Stimulated activated CD8-positive, alpha-beta memory T cell treated with anti-CD3 and anti-CD28 coated beads, Interleukin-2, amount 100 ng/mL, for 48 hours (primary cell): ENCODE measurements around the gene SORBS1.

Experiments
- DNase-seq, 2 donors: peaks; one replicate each; pipeline ENCODE4 v3.0.0-alpha.2; 2020; ENCODE audit warnings: low read depth in 2 of 2

Gene SORBS1

DNA sequence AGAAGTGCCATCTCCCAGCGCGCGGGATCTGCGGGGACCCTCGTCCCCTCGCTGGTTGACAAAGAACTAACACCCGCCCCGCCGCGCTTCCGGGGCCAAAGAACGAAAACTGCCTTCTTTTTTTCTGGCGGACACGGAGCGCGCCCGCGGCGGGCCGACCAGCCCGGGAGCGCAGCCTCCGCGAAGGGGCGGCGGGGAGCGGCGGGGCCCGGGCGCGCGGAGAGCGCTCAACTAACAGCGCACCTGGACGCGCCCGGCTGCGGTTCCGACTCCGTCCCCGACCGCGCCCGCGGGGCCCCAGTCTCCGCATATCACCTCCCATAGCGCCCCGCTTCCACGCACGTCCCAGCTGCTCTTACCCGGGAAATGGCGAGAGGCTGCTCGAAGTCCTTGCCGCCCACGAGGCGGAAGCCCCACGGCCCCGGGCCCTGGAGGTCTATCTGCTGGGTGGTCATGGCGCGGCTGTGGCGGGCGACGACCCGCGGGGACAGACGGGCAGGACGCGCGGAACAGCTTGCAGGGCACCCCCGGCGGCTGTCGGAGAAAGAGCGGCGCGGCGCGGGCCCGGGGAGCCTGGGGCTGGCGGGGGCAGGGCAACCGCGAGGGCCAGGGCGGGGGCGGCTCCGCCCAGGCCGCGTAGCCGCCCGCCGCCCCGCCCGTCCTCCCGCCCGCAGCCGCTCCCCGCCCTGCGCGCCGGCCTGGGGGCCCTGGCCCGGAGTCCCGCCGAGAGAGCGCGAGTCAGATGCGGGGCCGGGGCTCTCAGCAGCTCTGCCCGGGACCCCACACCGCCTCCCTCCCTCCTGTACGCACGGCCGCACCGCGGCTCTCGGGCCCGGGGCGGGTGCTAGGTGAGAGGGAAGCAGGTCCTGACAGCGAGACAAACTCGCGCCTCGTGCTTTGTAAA lies 270.5 kb downstream of the SORBS1 start, which contains the start of gene PDLIM1:
PDLIM1 (minus strand) TSS at position 543 of the 904 bp plus-strand sequence; CDS start at position 455, 88 bp downstream.
- peak; percentile 6 to 8 for DNase-seq

GRCh38 chr10:95289921-95290421 lies 271.2 kb downstream of the SORBS1 start:
- DNase-seq, result no peak

- no peak for DNase-seq
Observed at GRCh38 chr10:95289003-95289920, 271.9 kb downstream of the SORBS1 start.

- no peak for DNase-seq
Observed at GRCh38 chr10:95288303-95288702, 272.9 kb downstream of the SORBS1 start.

DNA sequence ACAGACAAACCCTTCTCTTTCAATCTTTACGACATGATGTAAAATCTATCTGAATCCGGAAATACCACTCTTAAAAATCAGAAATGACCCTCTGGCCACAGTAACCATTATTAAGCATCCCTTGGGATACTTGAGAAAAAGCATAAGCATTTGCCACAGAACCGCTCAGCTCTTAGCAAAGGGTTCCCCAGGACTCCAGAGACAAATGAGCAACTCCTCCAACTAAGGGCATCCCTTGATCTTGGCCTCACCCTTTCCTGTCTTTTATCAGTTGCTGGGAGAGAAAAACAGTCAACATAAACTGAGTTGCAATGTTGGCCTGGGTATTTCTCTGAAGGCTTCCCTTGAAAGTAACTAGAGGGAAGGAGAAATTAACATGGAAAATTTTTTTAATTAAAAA lies 273.9 kb downstream of the SORBS1 start:
- DNase-seq, result no peak

DNA sequence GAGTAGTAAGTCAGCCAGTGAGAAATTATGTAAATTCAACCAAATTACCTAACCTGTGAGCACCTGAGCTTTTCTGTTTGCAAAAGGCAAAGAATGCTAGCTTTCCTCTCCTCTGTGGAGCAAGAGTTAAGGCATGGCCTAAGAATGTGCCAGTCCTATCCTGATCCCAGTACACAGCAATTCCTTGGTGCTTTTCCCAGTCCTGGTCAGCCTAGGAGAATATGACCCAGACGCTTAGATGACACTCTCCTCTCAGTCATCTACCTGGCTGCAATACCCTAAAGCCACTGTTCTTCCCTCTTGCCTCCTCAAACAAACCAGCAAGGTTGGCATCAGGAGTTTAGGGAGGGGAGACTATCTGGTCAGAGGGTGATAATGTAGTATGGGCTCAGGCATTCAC lies 274.5 kb downstream of the SORBS1 start:
- no peak for DNase-seq

GRCh38 chr10:95285556-95285955 lies 275.6 kb downstream of the SORBS1 start:
- no peak for DNase-seq

- no peak for DNase-seq
Observed at GRCh38 chr10:95284807-95285206, 276.4 kb downstream of the SORBS1 start.

GRCh38 chr10:95282107-95282506 lies 279.1 kb downstream of the SORBS1 start:
- no peak for DNase-seq

DNA sequence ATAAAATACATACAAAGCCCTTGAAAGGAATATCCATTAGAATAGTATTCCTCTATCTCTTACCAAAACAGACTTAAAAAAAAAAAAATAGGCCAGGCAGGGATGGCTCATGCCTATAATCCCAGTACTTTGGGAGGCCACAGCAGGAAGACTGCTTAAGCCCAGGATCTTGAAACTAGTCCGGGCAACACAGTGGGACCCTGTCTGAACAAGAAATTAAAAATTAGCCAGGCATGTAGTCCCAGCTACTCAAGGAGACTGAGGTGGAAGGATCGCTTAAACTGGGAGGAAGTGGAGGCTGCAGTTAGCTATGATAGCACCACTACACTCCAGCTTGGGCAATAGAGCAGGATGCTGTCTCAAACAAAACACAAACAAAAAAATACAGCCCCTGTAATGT lies 280.0 kb downstream of the SORBS1 start:
- DNase-seq, result no peak

DNA sequence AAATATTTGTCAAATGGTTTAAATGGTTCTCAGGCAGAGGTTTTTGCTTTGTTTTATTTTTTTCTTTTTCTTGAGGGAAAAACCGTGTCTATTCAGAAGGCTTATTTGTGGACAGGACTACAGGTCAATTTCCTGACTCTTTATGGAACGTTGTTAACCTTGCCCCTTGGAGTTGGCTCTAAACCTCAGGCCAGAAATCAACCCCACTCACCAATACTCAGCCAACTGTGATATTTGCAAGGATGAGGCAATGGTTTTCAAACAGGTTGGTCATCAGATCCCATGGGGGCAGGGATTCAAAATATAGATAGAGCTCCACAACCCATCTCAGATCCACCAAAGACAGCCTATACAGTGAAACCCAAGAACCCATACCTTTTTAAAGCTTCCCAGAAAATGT lies 280.5 kb downstream of the SORBS1 start:
- no peak for DNase-seq

- DNase-seq, result no peak
Observed at GRCh38 chr10:95279042-95279820, 281.9 kb downstream of the SORBS1 start.

DNA sequence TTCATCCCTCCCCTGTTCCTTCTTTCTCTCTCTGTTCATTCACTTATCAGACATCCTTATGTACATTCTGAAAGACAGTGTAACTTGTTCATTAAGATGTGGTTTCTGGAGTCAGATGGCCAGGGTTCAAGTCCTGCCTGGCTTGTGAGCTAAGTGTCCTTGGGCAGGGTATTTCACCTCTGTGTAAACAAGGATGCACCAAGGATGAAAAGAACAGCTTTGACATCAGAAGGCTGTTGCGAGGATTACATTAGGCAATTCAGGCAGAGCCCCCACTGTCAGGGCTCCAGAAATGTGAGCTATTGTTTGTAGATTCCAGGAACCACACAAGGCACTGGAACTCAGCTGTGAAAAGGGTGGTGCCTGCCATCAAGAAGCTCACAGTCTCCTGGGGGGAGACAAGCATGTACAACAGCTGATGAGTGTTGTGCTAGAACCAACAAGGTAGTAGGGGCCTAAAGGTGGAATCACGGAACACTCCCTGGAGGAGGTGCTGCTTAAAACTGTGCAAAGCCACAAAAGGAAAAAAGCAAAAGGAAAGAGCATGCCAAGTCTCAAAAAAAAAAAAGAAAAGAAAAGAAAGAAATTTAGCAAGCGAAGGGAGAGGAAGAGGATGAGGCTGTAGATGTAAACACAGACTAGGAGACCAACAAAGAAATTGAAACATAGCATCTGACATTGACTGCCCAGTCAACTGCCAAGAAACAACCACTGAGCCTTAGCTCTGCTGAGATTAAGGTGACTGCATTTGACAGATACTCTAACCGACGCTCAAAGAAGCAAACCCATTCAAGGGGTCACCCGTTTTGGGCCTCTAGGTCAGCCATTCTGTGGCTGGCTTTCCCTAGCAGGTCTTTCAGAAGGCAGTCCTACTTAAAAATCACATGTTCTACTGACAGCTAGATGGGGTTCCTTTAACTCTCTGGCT lies 282.8 kb downstream of the SORBS1 start:
- no peak for DNase-seq

DNA sequence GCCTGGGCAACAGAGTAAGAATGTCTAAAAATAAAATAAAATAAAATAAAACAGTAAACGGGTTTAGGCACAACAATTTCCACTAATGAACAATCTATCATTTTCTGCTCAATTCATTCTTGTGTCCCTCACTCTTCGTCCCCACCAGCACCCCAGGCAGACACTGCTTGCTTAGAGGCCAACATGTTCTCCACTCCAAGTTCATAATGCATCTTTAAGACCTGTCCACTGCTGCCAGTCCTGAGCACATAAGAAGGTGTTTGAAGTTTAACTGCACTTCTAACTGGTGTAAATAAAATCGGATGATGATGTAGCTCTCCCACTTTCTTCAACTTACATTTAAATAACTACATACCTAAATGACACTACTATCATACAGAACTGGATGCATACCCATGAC lies 283.6 kb downstream of the SORBS1 start:
- DNase-seq, result no peak

DNA sequence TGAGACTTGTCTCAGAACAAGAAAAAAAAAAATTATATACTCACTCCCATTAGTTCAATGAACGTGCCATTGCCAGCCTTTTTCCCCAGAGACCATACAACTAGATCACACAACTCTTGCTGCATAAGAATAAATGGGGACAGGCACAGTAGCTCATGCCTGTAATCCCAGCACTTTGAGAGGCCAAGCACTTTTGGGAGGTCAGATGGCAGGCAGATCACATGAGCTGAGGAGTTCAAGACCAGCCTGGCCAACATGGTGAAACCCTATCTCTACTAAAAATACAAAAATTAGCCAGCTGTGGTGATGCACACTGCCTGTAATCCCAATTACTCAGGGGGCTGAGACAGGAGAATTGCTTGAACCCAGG lies 284.0 kb downstream of the SORBS1 start:
- DNase-seq, result no peak

- DNase-seq, result no peak
Observed at GRCh38 chr10:95276367-95277200, 284.6 kb downstream of the SORBS1 start.

GRCh38 chr10:95275726-95276366 lies 285.3 kb downstream of the SORBS1 start:
- no peak for DNase-seq

DNA sequence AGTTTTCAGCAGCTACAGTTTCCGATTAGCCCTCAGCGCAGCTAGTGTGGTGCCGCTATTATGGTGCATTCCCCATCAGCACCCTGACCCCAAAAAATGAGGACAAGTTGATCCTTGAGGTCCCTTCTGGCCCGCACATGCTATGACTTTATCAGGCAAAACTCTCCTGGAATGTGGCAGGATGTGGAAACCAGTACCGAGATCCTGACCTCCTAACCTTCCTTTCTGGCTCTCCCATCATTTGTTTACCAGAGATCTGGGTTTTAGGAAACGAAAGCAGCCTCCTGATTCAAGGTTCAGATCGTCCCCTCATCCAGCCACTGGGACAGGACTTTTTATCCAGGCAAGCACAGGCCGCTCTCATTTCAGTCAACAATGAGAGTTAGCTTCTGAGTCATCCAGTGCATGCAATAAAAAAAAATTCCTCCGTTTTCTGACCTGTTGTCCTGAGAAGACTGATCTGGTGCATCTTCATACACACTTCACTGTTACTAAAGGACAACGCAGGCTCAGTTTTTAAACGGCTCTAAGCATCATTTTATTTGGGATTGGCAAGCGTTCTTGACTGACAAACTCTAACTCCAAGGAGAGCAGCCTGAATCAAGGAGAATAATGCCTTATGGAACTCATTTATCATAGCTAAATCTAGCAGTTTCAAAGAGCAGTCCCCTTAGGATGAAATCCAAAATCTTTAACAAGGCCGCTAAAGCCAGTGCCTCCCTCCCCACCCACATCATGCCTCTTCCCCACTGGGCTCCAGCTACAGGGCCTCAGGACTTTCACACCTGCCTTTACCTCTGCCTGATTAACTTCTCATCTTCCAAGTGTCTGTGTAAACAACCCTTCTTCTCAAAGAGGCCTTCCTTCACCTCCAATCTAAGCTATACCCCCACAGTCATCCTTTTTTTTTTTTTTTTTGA lies 287.5 kb downstream of the SORBS1 start:
- no peak for DNase-seq
